ENCODE data around the gene CRYBB1.

Gene CRYBB1

DNA sequence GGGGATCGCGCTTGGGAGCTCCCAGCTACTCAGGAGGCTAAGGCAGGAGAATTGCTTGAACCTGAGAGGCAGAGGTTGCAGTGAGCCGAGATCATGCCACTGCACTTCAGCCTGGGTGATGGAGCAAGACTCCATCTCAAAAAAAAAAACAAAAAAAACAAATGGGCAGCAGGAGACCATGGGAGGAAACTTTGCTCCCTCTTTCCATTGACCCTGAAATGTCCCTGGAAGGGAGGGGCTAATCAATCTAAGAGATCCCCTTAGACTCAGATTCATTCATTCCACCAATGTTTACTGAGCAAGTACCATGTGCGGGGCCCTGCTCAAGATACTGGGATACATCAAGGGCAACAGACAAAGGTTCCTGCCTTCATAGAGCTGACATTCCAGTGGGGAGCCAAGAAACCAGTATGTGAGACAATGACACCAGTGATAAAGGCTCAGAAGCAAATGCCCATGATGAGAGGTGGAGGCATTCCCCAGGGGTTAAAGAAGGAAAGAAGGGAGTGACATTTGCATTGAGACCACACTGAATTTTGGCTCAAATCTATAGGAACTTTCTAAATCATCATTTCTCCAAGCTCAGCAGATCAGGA lies 67.8 kb downstream of the CRYBB1 start:
- DNase-seq = no peak

Data from right forelimb (tissue), 1 donor.